Measurements from ENCODE around the gene ABHD15. TPM values are rescaled to one million over a fixed set of nuclear protein-coding genes. Genes with fewer than 3 reads are reported as not detected.
A peak's percentile ranks its signal among the peaks of the same experiment; 100 is the strongest.

Gene ABHD15
- total and polyA plus RNA-seq, 9 of the 15 experiments (the other 6 are each of a cell fraction or from before 2014, with no cell fraction given): 0.85 to 4.2 (median 2.1) TPM

GRCh38 chr17:29557085-29557738 is 9.6 kb downstream of the ABHD15 start (continued):
- TF ChIP-seq, protein P1, sequence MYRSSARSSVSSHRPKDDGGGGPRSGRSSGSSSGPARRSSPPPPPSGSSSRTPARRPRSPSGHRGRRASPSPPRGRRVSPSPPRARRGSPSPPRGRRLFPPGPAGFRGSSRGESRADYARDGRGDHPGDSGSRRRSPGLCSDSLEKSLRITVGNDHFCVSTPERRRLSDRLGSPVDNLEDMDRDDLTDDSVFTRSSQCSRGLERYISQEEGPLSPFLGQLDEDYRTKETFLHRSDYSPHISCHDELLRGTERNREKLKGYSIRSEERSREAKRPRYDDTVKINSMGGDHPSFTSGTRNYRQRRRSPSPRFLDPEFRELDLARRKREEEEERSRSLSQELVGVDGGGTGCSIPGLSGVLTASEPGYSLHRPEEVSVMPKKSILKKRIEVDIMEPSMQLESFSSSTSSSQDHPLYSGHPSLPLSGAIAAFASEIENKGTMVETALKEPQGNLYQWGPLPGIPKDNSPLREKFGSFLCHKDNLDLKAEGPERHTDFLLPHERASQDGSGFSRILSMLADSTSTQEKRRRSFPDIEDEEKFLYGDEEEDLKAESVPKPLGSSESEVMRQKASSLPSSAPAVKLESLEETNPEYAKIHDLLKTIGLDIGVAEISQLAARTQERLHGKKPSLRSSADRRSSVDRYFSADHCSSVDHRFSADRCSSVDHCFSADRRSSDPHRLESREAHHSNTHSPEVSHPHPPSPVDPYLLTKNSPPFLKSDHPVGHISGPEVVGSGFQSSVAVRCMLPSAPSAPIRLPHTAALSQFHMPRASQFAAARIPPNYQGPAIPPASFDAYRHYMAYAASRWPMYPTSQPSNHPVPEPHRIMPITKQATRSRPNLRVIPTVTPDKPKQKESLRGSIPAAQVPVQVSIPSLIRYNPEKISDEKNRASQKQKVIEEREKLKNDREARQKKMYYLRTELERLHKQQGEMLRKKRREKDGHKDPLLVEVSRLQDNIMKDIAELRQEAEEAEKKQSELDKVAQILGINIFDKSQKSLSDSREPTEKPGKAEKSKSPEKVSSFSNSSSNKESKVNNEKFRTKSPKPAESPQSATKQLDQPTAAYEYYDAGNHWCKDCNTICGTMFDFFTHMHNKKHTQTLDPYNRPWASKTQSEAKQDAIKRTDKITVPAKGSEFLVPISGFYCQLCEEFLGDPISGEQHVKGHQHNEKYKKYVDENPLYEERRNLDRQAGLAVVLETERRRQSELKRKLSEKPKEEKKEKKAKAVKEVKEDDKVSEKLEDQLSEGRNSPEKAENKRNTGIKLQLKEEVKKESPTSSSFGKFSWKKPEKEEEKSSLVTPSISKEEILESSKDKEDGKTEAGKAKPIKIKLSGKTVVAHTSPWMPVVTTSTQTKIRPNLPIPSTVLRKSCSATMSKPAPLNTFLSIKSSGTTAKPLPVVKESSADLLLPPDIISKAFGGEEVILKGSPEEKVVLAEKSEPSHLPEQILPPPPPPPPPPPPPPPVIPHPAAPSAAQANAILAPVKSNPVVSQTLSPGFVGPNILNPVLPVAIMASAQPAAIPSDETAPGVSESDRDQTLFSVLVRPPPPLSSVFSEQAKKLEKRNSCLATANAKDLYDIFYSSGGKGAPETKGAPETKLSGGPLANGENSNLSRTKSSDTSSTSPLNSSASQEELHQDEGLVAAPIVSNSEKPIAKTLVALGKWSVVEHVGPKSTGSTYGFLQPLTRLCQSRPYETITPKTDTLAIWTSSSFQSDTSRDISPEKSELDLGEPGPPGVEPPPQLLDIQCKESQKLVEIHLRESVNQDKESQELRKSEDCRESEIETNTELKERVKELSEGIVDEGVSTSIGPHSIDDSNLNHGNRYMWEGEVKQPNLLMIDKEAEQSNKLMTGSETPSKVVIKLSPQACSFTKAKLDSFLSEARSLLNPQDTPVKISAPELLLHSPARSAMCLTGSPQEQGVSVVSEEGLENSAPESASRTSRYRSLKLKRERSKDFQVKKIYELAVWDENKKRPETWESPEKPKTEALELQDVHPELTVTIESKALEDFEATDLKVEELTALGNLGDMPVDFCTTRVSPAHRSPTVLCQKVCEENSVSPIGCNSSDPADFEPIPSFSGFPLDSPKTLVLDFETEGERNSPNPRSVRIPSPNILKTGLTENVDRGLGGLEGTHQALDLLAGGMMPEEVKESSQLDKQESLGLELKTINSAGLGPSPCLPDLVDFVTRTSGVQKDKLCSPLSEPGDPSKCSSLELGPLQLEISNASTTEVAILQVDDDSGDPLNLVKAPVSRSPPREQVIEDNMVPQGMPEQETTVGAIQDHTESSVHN (IDR thresholded peaks at IDR 0.05; ENCODE audit: borderline replicate concordance in 1 of 2, low read depth in 1 of 2): 0 out of 4 replicates have a peak, but pooled peaks of 1 of the 2 experiments have one; percentile 29
- peak; percentile 66 for TF ChIP-seq BCOR (IDR thresholded peaks at IDR 0.05)
- TF ChIP-seq TCF7 (IDR thresholded peaks at IDR 0.05; ENCODE audit: borderline replicate concordance): no peak
- no peak for TF ChIP-seq ZNF121 (CRISPR knock-in tag; conservative IDR thresholded peaks at IDR 0.05)
- no peak for TF ChIP-seq TCF7L2 (IDR thresholded peaks at IDR 0.05; ENCODE audit: low read depth, low read length)
- TF ChIP-seq MTA3 (IDR thresholded peaks at IDR 0.05; ENCODE audit: borderline replicate concordance): no peak
- TF ChIP-seq NR1H2 (CRISPR knock-in tag; IDR thresholded peaks at IDR 0.05): no peak
- peak; percentile 93 for TF ChIP-seq ZEB2 (IDR thresholded peaks at IDR 0.05)
- peak; percentile 92 for TF ChIP-seq HDAC2 (IDR thresholded peaks at IDR 0.05)
- no peak for TF ChIP-seq RFX1 (IDR thresholded peaks at IDR 0.05)
- TF ChIP-seq CAMTA2 (CRISPR knock-in tag; conservative IDR thresholded peaks at IDR 0.05): no peak
- TF ChIP-seq SNIP1 (IDR thresholded peaks at IDR 0.05; ENCODE audit: low read depth): no peak
- TF ChIP-seq HES1 (IDR thresholded peaks at IDR 0.05; ENCODE audit: low read depth): peak; percentile 95
- TF ChIP-seq, protein P2, sequence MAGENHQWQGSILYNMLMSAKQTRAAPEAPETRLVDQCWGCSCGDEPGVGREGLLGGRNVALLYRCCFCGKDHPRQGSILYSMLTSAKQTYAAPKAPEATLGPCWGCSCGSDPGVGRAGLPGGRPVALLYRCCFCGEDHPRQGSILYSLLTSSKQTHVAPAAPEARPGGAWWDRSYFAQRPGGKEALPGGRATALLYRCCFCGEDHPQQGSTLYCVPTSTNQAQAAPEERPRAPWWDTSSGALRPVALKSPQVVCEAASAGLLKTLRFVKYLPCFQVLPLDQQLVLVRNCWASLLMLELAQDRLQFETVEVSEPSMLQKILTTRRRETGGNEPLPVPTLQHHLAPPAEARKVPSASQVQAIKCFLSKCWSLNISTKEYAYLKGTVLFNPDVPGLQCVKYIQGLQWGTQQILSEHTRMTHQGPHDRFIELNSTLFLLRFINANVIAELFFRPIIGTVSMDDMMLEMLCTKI (IDR thresholded peaks at IDR 0.05; ENCODE audit: partially characterized antibody): no peak
- TF ChIP-seq ARHGAP35 (IDR thresholded peaks at IDR 0.05; ENCODE audit: partially characterized antibody): no peak
- no peak for TF ChIP-seq PHB (CRISPR knock-in tag; IDR thresholded peaks at IDR 0.05)
- TF ChIP-seq HMGN3 (IDR thresholded peaks at IDR 0.05; ENCODE audit: borderline replicate concordance, extremely low read depth, insufficient read length, low read depth, low read length): peak; percentile 61
- peak; percentile 75 for TF ChIP-seq POLR2AphosphoS5 (IDR thresholded peaks at IDR 0.05; ENCODE audit: control insufficient read depth, insufficient read depth, low read depth, low read length)
- no peak for TF ChIP-seq ZNF311 (CRISPR knock-in tag; IDR thresholded peaks at IDR 0.05)
